Measurements from ENCODE around the gene ARPC1A. TPM values are rescaled to one million over a fixed set of nuclear protein-coding genes. Genes with fewer than 3 reads are reported as not detected.
"Not testable (repeated sequence)": the region's sequence is repeated elsewhere in the genome, so short reads cannot be mapped to it uniquely, and the experiment has no call there.

The ARPC1A gene
- total RNA-seq, 1 donor from 2014 or later: 133 TPM

GRCh38 chr7:99396418-99397296, 71.0 kb downstream of the ARPC1A start:
- DNase-seq (no peak), ATAC-seq (ENCODE audit: poor library complexity) (no peak)
- intact Hi-C loops (cut with DNase I): no loop called here

GRCh38 chr7:99397297-99397983, 71.7 kb downstream of the ARPC1A start:
- intact Hi-C loops (cut with DNase I): no loop called here
- DNase-seq (peak; percentile 18), ATAC-seq (ENCODE audit: poor library complexity) (no peak)

- intact Hi-C loops (cut with DNase I): no loop called here
- ATAC-seq (ENCODE audit: poor library complexity): no peak
- DNase-seq: peak; percentile 6
These were observed 73.3 kb downstream of the ARPC1A start for GRCh38 chr7:99398891-99399445.

GRCh38 chr7:99399597-99399996, 73.9 kb downstream of the ARPC1A start:
- ATAC-seq (ENCODE audit: poor library complexity) (no peak), DNase-seq (peak; percentile 30)
- intact Hi-C loops (cut with DNase I): no loop called here

- DNase-seq (no peak), ATAC-seq (ENCODE audit: poor library complexity) (no peak)
- intact Hi-C loops (cut with DNase I): no loop called here
These were observed 77.2 kb downstream of the ARPC1A start for GRCh38 chr7:99402854-99403253.

- no peak for ATAC-seq (ENCODE audit: poor library complexity)
- DNase-seq: no peak
- intact Hi-C loops (cut with DNase I): no loop called here
These were observed 78.1 kb downstream of the ARPC1A start for GRCh38 chr7:99403764-99404163.

- intact Hi-C loops (cut with DNase I): no loop called here
- DNase-seq (peak; percentile 56), ATAC-seq (ENCODE audit: poor library complexity) (no peak)
These were observed 78.7 kb downstream of the ARPC1A start for GRCh38 chr7:99404235-99404976.

- DNase-seq: no peak
- intact Hi-C loops (cut with DNase I): loop anchor here (5.0 kb wide), 1 partner anchor 33 kb away; the partner anchor contains the start of gene ARPC1B
- no peak for ATAC-seq (ENCODE audit: poor library complexity)
These were observed 79.3 kb downstream of the ARPC1A start for GRCh38 chr7:99404977-99405320.

GRCh38 chr7:99406557-99406956, 80.9 kb downstream of the ARPC1A start:
- no peak for DNase-seq
- ATAC-seq (ENCODE audit: poor library complexity): no peak
- intact Hi-C loops (cut with DNase I): loop anchor here (5.0 kb wide), 1 partner anchor 34 kb away; the partner anchor contains the start of gene ARPC1B

GRCh38 chr7:99407872-99408378, 82.2 kb downstream of the ARPC1A start:
- ATAC-seq (ENCODE audit: poor library complexity) (peak; percentile 18), DNase-seq (peak; percentile 69)
- intact Hi-C loops (cut with DNase I): loop anchor here (5.0 kb wide), 1 partner anchor 36 kb away; the partner anchor contains the start of gene ARPC1B

GRCh38 chr7:99408379-99409191, 82.9 kb downstream of the ARPC1A start, which contains the start of the genes BUD31 and PDAP1:
Gene BUD31, plus strand, starts transcription at chr7:99408969. Its CDS starts 2,124 bp downstream, at chr7:99411093.
Gene PDAP1, minus strand, starts transcription at chr7:99408597. Its CDS starts 49 bp downstream, at chr7:99408548.
- ATAC-seq (ENCODE audit: poor library complexity) (peak; percentile 97), DNase-seq (peak; percentile 96)
- intact Hi-C loops (cut with DNase I): loop anchor here (5.0 kb wide), 1 partner anchor 36 kb away; the partner anchor contains the start of gene ARPC1B

- intact Hi-C loops (cut with DNase I): loop anchor here (5.0 kb wide), 1 partner anchor 37 kb away; the partner anchor contains the start of gene ARPC1B
- DNase-seq: no peak
- no peak for ATAC-seq (ENCODE audit: poor library complexity)
These were observed 83.5 kb downstream of the ARPC1A start for GRCh38 chr7:99409192-99409572.

- intact Hi-C loops (cut with DNase I): loop anchor here (5.0 kb wide), 1 partner anchor 38 kb away; the partner anchor contains the start of gene ARPC1B
These were observed 84.1 kb downstream of the ARPC1A start for GRCh38 chr7:99409806-99410205.

GRCh38 chr7:99410635-99411034, 84.9 kb downstream of the ARPC1A start:
- ATAC-seq (ENCODE audit: poor library complexity) (no peak), DNase-seq (no peak)
- intact Hi-C loops (cut with DNase I): no loop called here

More at GRCh38 chr7:99409806-99410205, 84.1 kb downstream of the ARPC1A start:
- DNase-seq: no peak
- no peak for ATAC-seq (ENCODE audit: poor library complexity)

GRCh38 chr7:99415513-99416127, 89.9 kb downstream of the ARPC1A start:
- DNase-seq: peak; percentile 79
- intact Hi-C loops (cut with DNase I); ATAC-seq (ENCODE audit: poor library complexity): not testable (repeated sequence)
